Mesendoderm (in vitro differentiated cells): ENCODE data around the gene FIBIN. TPM values are rescaled to one million over a fixed set of nuclear protein-coding genes. Genes with fewer than 3 reads are reported as not detected.
A peak's percentile ranks its signal among the peaks of the same experiment; 100 is the strongest.

Experiments used
- DNase-seq: peaks from one replicate; pipeline ENCODE4 v3.0.0; 2013
- H2AK5ac ChIP-seq: 2 replicates; pipeline ENCODE4 v1.6.1; 2013; ENCODE audit warnings: low read length, inconsistent platforms
- H2BK120ac ChIP-seq: 2 replicates; pipeline ENCODE4 v1.6.1; 2013; ENCODE audit warnings: low read depth, mild to moderate bottlenecking, low read length, moderate library complexity, mixed read lengths
- H2BK15ac ChIP-seq: replicated peaks from 2 replicates; pipeline ENCODE4 v1.6.1; 2013; ENCODE audit warnings: low read depth, mild to moderate bottlenecking, moderate library complexity
- H2BK5ac ChIP-seq: 2 replicates; pipeline ENCODE4 v1.6.1; 2013; ENCODE audit warnings: low read length, inconsistent platforms
- H3K18ac ChIP-seq: 2 replicates; pipeline ENCODE4 v1.6.1; 2013; ENCODE audit warnings: mild to moderate bottlenecking, low read length, mixed read lengths
- H3K23ac ChIP-seq: one replicate; pipeline ENCODE4 v1.6.1; 2013; ENCODE audit warnings: low read length
- H3K27ac ChIP-seq: 2 replicates; pipeline ENCODE4 v1.5.1; 2013; ENCODE audit warnings: low read depth, mild to moderate bottlenecking, inconsistent platforms, low read length, moderate library complexity
- H3K27me3 ChIP-seq: 2 replicates; pipeline ENCODE4 v1.6.1; 2013; ENCODE audit warnings: low read length, control low read depth, mild to moderate bottlenecking, inconsistent platforms; ENCODE audit not compliant: insufficient read depth, poor library complexity
- H3K36me3 ChIP-seq: 2 replicates; pipeline ENCODE4 v1.6.1; 2013; ENCODE audit warnings: low read length, inconsistent platforms; ENCODE audit not compliant: control insufficient read depth, insufficient read depth
- H3K4ac ChIP-seq: one replicate; pipeline ENCODE4 v1.6.1; 2013; ENCODE audit warnings: low read depth, mild to moderate bottlenecking, low read length, moderate library complexity
- H3K4me1 ChIP-seq: 2 replicates; pipeline ENCODE4 v1.6.1; 2013; ENCODE audit warnings: low read depth, low read length, inconsistent platforms; ENCODE audit not compliant: control insufficient read depth
- H3K4me2 ChIP-seq: 2 replicates; pipeline ENCODE4 v1.6.1; 2013; ENCODE audit warnings: low read length
- H3K4me3 ChIP-seq: 2 replicates; pipeline ENCODE4 v1.5.1; 2013; ENCODE audit warnings: mild to moderate bottlenecking, low read length
- H3K56ac ChIP-seq: one replicate; pipeline ENCODE4 v1.6.1; 2013; ENCODE audit warnings: low read length
- H3K79me1 ChIP-seq: 2 replicates; pipeline ENCODE4 v1.6.1; 2013; ENCODE audit warnings: low read length, inconsistent platforms
- H3K79me2 ChIP-seq: 2 replicates; pipeline ENCODE4 v1.6.1; 2013; ENCODE audit warnings: mild to moderate bottlenecking, low read length; ENCODE audit not compliant: control insufficient read depth, insufficient read depth
- H3K9ac ChIP-seq: 2 replicates; pipeline ENCODE4 v1.6.1; 2013; ENCODE audit warnings: low read length, inconsistent platforms
- H4K5ac ChIP-seq: one replicate; pipeline ENCODE4 v1.6.1; 2013; ENCODE audit warnings: low read length
- H4K8ac ChIP-seq: one replicate; pipeline ENCODE4 v1.6.1; 2013; ENCODE audit warnings: low read depth, mild to moderate bottlenecking, control low read depth, low read length, moderate library complexity
- WGBS: extraction: QIAGEN DNeasy Blood & Tissue Kit; methylation state at CpG from one replicate; pipeline ENCODE4 v1.1.7; 2013; ENCODE audit warnings: low lambda C conversion rate, missing lambda C conversion rate; ENCODE audit not compliant: insufficient coverage; ENCODE audit errors: extremely low coverage; 5-methylcytosine and 5-hydroxymethylcytosine counted together
- polyA plus RNA-seq, 2 experiments: library from polyadenylated mRNA; stranded (reverse); fragments of 200-250 nt; gene quantifications; one replicate each; pipeline ENCODE4 v1.2.3, GENCODE V29; 2013

FIBIN gene
- 0.08 TPM for polyA plus RNA-seq (2013, experiment 1 of 2)
- polyA plus RNA-seq (2013, experiment 2 of 2): 0.08 TPM

DNA sequence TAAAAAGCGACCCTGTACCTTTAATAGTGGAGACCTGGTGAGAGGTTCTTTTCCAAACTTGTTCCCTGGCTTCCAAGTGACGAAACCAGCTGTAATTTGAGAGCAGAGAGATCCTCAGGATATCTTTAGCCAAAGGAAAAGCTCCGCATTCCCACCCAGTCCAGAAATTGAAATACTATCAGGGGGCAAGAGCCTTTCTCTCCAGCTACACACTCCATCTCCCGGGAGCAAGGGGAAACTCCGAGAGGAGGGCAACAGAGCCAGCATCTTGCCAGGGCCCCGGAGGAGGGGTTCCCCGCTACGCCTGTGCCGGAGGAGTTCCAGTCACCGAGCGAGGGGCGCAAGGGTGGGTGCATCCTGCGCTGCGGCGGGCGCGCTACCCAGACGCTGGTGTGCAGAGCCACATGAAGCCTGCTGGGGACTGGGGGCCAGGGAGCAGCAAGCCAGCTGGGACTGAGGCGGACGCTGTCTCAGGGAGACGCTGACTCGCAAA lies at the start of gene FIBIN:
FIBIN (plus strand) TSS at position 148 of the 493 bp plus-strand sequence. CDS start 415 bp downstream, outside the sequence.
- no peaks in the 10 kb centered on the region for H3K36me3 ChIP-seq
- no peaks in the 10 kb centered on the region for H3K79me1 ChIP-seq
- peak within 1 kb of the TSS; percentile 51 for H3K9ac ChIP-seq
- H2BK120ac ChIP-seq: no peak within 1 kb of the TSS
- no peaks in the 10 kb centered on the region for H3K79me2 ChIP-seq
- H3K4me3 ChIP-seq: peak within 1 kb of the TSS; percentile 21
- no peak within 1 kb of the TSS for H2BK5ac ChIP-seq
- H3K18ac ChIP-seq: no peak within 1 kb of the TSS
- no peak within 1 kb of the TSS for H4K5ac ChIP-seq
- H3K27ac ChIP-seq: no peak within 1 kb of the TSS
- no peak within 1 kb of the TSS for H4K8ac ChIP-seq
- WGBS: no CpG with 5 or more reads among the region's 22 CpGs
- no peak within 1 kb of the TSS for H2AK5ac ChIP-seq
- no peak within 1 kb of the TSS for H3K4ac ChIP-seq
- H3K56ac ChIP-seq: peak within 1 kb of the TSS; percentile 69
- no peaks in the 10 kb centered on the region for H3K27me3 ChIP-seq
- H3K4me1 ChIP-seq: no peaks in the 10 kb centered on the region
- peak; percentile 48 for DNase-seq
- H3K23ac ChIP-seq: no peak within 1 kb of the TSS
- H2BK15ac ChIP-seq: no peak within 1 kb of the TSS
- peak within 1 kb of the TSS; percentile 54 for H3K4me2 ChIP-seq

DNA sequence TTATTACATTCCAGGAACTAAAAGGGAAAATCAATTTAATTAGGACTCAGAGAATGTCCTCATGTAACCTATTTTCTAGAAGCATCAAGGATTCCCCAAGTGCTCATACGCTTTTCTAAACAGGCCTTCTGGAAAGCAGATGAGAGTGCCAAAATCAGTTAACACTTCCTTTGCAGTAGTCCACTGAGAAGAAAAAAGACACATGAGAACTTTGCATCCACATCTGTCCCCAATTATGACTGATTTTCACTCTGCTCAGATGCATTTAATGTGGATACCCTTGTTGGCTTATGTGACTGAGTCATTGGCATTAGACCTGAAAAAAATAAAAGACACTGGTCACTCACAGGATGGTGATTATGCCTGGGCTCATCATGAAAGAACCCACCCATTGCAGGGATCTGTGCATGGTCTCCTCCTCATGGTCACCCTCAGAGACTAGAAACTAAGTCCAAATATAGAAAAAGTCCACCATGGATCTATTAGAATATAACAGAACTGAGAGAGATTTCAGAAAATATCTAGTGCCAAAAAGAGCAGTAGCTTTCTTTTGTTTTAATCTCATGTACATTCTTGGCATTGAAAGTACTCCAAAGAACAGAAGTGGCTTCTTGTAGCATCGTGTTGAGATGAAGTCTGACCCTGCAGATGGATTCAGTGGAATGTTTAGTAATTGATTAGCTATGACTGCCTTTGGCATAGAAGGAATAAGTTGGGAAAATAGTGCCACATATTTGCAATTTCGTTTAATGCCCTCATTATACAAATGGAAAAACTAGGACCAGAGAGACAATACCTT lies 48.8 kb upstream of the FIBIN start:
- WGBS: no CpG with 5 or more reads among the region's 3 CpGs

DNA sequence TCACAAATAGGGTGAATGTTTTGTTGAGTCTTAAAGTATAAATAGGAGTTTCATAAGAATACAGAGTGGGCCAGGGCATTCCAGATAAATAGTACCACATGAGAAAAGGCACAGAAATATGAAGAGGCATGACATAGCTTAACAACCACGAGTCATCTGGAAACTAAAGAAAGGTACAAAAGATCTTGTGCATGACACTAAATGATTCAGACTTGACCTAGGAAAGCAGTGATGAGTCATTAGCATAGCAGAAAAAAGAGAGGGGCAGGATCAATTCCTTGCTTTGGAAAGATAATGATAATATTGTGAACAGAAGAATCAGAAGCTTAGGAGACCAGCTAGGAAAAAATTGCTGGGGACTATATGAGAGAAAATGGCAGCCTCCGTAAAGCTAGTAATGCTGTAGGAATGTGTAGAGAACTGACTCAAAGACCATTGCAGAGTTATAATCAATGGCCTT lies 47.6 kb upstream of the FIBIN start:
- Histone ChIP-seq H3K4ac (no peak overlapping the region), H4K5ac (no peak overlapping the region), H3K4me1 (no peaks in the 10 kb centered on the region), H3K27ac (no peak overlapping the region), H3K4me3 (no peak overlapping the region), H3K18ac (no peak overlapping the region), H3K36me3 (no peaks in the 10 kb centered on the region), H3K4me2 (no peak overlapping the region), H3K9ac (no peak overlapping the region), H3K27me3 (no peaks in the 10 kb centered on the region), H3K23ac (no peak overlapping the region), H2BK120ac (no peak overlapping the region), H2BK15ac (no peak overlapping the region), H3K79me1 (no peaks in the 10 kb centered on the region), H4K8ac (no peak overlapping the region), H3K79me2 (no peaks in the 10 kb centered on the region), H2AK5ac (no peak overlapping the region), H2BK5ac (no peak overlapping the region), H3K56ac (no peak overlapping the region)
- no peak for DNase-seq
- no CpG with 5 or more reads among the region's 2 CpGs for WGBS

More for the DNA sequence above, 48.8 kb upstream of the FIBIN start:
- H3K23ac ChIP-seq: no peak overlapping the region
- H2BK5ac ChIP-seq: no peak overlapping the region
- no peak overlapping the region for H3K9ac ChIP-seq
- no peak overlapping the region for H3K4me2 ChIP-seq
- no peak overlapping the region for H3K18ac ChIP-seq
- H3K4me3 ChIP-seq: no peak overlapping the region
- DNase-seq: no peak
- H3K4ac ChIP-seq: no peak overlapping the region
- no peaks in the 10 kb centered on the region for H3K36me3 ChIP-seq
- no peaks in the 10 kb centered on the region for H3K27me3 ChIP-seq
- H3K27ac ChIP-seq: no peak overlapping the region
- H3K4me1 ChIP-seq: no peaks in the 10 kb centered on the region
- no peak overlapping the region for H4K5ac ChIP-seq
- H2AK5ac ChIP-seq: no peak overlapping the region
- H3K56ac ChIP-seq: no peak overlapping the region
- H2BK120ac ChIP-seq: no peak overlapping the region
- H3K79me1 ChIP-seq: no peaks in the 10 kb centered on the region
- H3K79me2 ChIP-seq: no peaks in the 10 kb centered on the region
- H2BK15ac ChIP-seq: no peak overlapping the region
- H4K8ac ChIP-seq: no peak overlapping the region

DNA sequence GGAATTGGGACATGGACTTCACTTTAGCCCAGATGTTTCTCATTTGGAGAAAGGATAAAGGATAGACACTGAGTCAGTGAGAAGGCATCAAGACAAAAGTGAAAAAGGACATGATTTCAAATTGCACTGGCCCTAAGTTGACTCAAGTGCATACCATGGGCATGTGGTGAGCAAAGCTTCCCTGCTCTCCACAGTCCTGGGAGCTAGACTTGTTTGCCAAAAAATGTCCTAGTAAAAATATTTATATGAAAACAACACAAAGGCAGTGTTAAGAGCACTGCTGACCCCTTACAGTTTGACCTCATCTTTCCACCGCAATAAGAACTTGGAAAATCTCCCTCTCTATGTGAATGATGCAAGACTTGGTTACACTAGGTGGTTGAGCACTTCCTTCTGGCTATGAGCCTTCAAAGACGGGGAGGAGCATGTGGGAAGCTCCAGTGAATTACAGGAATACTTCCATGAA lies 46.5 kb upstream of the FIBIN start:
- Histone ChIP-seq H3K27me3 (no peaks in the 10 kb centered on the region), H3K18ac (no peak overlapping the region), H2BK15ac (no peak overlapping the region), H2BK120ac (no peak overlapping the region), H3K79me2 (no peaks in the 10 kb centered on the region), H2AK5ac (no peak overlapping the region), H3K9ac (no peak overlapping the region), H2BK5ac (no peak overlapping the region), H3K23ac (no peak overlapping the region), H3K4me3 (no peak overlapping the region), H4K8ac (no peak overlapping the region), H3K27ac (no peak overlapping the region), H3K79me1 (no peaks in the 10 kb centered on the region), H3K36me3 (no peaks in the 10 kb centered on the region), H3K4ac (no peak overlapping the region), H3K4me2 (no peak overlapping the region), H3K56ac (no peak overlapping the region), H3K4me1 (no peaks in the 10 kb centered on the region), H4K5ac (no peak overlapping the region)
- DNase-seq: no peak
- WGBS: no CpG with 5 or more reads among the region's 2 CpGs

DNA sequence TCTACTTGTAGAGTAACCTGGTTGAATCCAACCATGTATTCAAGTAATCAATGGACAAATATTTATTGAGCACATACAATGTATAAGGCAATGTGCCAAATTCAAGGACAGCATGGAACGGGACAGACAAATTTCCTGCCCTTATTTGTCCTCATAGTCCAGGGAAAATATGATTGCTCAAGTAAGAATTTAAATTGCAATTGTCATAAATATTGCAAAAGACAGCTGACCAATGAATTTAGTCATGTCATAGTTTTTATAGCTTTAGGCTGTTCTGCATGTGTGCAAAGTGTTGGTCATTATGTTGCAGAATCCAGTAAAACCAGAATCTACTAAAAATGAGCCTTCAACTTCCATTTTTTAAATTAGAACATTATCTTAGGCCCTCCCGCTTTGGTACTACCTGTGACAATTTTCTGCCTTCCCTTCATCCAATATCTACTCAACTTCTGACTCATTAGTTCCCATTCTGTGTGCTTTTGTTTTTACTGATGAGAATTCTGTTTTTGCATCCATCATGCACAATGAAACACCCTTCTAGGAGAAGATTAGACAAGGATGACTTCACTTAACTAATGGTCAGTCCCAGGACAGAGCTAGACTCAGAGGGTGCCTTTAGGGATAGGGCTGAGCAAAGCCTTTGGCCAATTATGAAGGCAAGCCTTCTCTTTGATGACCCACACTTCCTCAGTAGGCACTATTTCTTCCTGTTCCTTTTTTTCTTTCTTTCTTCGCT lies 45.8 kb upstream of the FIBIN start:
- Histone ChIP-seq H3K9ac (no peak overlapping the region), H3K18ac (no peak overlapping the region), H3K4me3 (no peak overlapping the region), H4K5ac (no peak overlapping the region), H3K4me1 (no peaks in the 10 kb centered on the region), H2BK15ac (no peak overlapping the region), H3K4ac (no peak overlapping the region), H4K8ac (no peak overlapping the region), H3K36me3 (no peaks in the 10 kb centered on the region), H3K79me2 (no peaks in the 10 kb centered on the region), H2BK120ac (no peak overlapping the region), H2AK5ac (no peak overlapping the region), H3K56ac (no peak overlapping the region), H3K4me2 (no peak overlapping the region), H2BK5ac (no peak overlapping the region), H3K27me3 (no peaks in the 10 kb centered on the region), H3K27ac (no peak overlapping the region), H3K23ac (no peak overlapping the region), H3K79me1 (no peaks in the 10 kb centered on the region)
- WGBS: 100% methylated on average over 1 of the region's 3 CpGs
- no peak for DNase-seq
